ENCODE data around the gene ABCC3.

The ABCC3 gene

GRCh38 chr17:50613007-50613992 lies 21.4 kb upstream of the ABCC3 start:
- no peak overlapping the region for H3K27ac ChIP-seq
- no peak for TF ChIP-seq ZFX (IDR thresholded peaks at IDR 0.05; ENCODE audit: borderline replicate concordance)
- TF ChIP-seq CTCF (IDR thresholded peaks at IDR 0.05): peak; percentile 25; the same call in 1 of the 2 replicates

- TF ChIP-seq CTCF (IDR thresholded peaks at IDR 0.05) (no peak), ZFX (IDR thresholded peaks at IDR 0.05; ENCODE audit: borderline replicate concordance) (no peak)
Measured at GRCh38 chr17:50614471-50615051, 20.1 kb upstream of the ABCC3 start.

GRCh38 chr17:50615828-50616227 lies 18.9 kb upstream of the ABCC3 start:
- H3K27ac ChIP-seq: no peak overlapping the region
- no peak for TF ChIP-seq CTCF (IDR thresholded peaks at IDR 0.05)
- TF ChIP-seq ZFX (IDR thresholded peaks at IDR 0.05; ENCODE audit: borderline replicate concordance): no peak

More at GRCh38 chr17:50614471-50615051, 20.1 kb upstream of the ABCC3 start:
- no peak overlapping the region for H3K27ac ChIP-seq

GRCh38 chr17:50618300-50618699 lies 16.4 kb upstream of the ABCC3 start:
- TF ChIP-seq CTCF (IDR thresholded peaks at IDR 0.05): no peak
- TF ChIP-seq ZFX (IDR thresholded peaks at IDR 0.05; ENCODE audit: borderline replicate concordance): no peak
- no peak overlapping the region for H3K27ac ChIP-seq

- H3K27ac ChIP-seq: no peak overlapping the region
Measured at GRCh38 chr17:50618941-50619340, 15.7 kb upstream of the ABCC3 start.

GRCh38 chr17:50619489-50619888 lies 15.2 kb upstream of the ABCC3 start:
- TF ChIP-seq ZFX (IDR thresholded peaks at IDR 0.05; ENCODE audit: borderline replicate concordance): no peak
- no peak for TF ChIP-seq CTCF (IDR thresholded peaks at IDR 0.05)
- H3K27ac ChIP-seq: no peak overlapping the region

More at GRCh38 chr17:50618941-50619340, 15.7 kb upstream of the ABCC3 start:
- TF ChIP-seq ZFX (IDR thresholded peaks at IDR 0.05; ENCODE audit: borderline replicate concordance): no peak
- no peak for TF ChIP-seq CTCF (IDR thresholded peaks at IDR 0.05)

GRCh38 chr17:50620237-50620636 lies 14.4 kb upstream of the ABCC3 start:
- no peak for TF ChIP-seq ZFX (IDR thresholded peaks at IDR 0.05; ENCODE audit: borderline replicate concordance)

More at GRCh38 chr17:50620237-50620636, 14.4 kb upstream of the ABCC3 start:
- no peak overlapping the region for H3K27ac ChIP-seq

All from 22Rv1 (cell line).